Measurements from ENCODE around the gene AQR.

DNA sequence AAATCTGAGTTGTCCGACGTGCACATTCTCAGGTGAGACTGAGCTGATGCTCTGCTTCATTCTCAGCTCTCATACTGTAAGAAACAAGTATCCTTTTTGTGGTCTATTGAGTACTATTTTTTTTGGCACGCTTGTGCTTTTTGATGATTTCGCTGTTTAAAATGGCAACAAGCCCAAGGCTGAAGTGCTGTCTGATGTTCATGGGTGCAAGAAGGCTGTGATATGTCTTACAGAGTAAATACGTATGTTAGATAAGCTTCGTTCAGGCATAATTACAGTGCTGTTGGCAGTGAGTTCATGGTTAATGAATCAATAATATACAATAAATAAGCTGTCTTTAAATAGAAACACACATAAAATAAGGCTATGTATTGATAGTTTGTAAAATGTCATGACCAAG lies 27.2 kb downstream of the AQR start:
- TF ChIP-seq, protein P1, sequence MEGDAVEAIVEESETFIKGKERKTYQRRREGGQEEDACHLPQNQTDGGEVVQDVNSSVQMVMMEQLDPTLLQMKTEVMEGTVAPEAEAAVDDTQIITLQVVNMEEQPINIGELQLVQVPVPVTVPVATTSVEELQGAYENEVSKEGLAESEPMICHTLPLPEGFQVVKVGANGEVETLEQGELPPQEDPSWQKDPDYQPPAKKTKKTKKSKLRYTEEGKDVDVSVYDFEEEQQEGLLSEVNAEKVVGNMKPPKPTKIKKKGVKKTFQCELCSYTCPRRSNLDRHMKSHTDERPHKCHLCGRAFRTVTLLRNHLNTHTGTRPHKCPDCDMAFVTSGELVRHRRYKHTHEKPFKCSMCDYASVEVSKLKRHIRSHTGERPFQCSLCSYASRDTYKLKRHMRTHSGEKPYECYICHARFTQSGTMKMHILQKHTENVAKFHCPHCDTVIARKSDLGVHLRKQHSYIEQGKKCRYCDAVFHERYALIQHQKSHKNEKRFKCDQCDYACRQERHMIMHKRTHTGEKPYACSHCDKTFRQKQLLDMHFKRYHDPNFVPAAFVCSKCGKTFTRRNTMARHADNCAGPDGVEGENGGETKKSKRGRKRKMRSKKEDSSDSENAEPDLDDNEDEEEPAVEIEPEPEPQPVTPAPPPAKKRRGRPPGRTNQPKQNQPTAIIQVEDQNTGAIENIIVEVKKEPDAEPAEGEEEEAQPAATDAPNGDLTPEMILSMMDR (IDR thresholded peaks at IDR 0.05): no peak
- no peak for TF ChIP-seq POLR2A (IDR thresholded peaks at IDR 0.05)
